Ishikawa (cell line): Measurements from ENCODE around the gene TIFAB.

Source experiments
- CEBPB ChIP-seq: IDR thresholded peaks from 2 replicates; pipeline ENCODE4 v1.6.1; 2012
- CREB1 ChIP-seq: IDR thresholded peaks from 2 replicates; pipeline ENCODE4 v1.6.1; 2012; ENCODE audit warnings: low read depth
- EGR1 ChIP-seq: IDR thresholded peaks from 2 replicates; pipeline ENCODE4 v1.6.1; 2012
- EP300 ChIP-seq: IDR thresholded peaks from 2 replicates; pipeline ENCODE4 v1.6.1; 2012; ENCODE audit warnings: borderline replicate concordance
- FOXM1 ChIP-seq: IDR thresholded peaks from 2 replicates; pipeline ENCODE4 v1.6.1; 2012; ENCODE audit warnings: low read depth, borderline replicate concordance
- NFIC ChIP-seq: IDR thresholded peaks from 2 replicates; pipeline ENCODE4 v1.6.1; 2012
- RAD21 ChIP-seq: IDR thresholded peaks from 2 replicates; pipeline ENCODE4 v1.6.1; 2012; ENCODE audit warnings: low read depth
- TAF1 ChIP-seq: IDR thresholded peaks from 2 replicates; pipeline ENCODE4 v1.6.1; 2012; ENCODE audit warnings: low read depth, mild to moderate bottlenecking
- TCF12 ChIP-seq: IDR thresholded peaks from 2 replicates; pipeline ENCODE4 v1.6.1; 2012; ENCODE audit warnings: low read depth
- TEAD4 ChIP-seq: IDR thresholded peaks from 2 replicates; pipeline ENCODE4 v1.6.1; 2012
- YY1 ChIP-seq: IDR thresholded peaks from 2 replicates; pipeline ENCODE4 v1.6.1; 2012; ENCODE audit warnings: low read depth
- TF ChIP-seq, protein P1 (sequence below): IDR thresholded peaks from 2 replicates; pipeline ENCODE4 v1.6.1; 2012; ENCODE audit warnings: low read depth, mild to moderate bottlenecking
- TF ChIP-seq, protein P2 (sequence below): IDR thresholded peaks from 2 replicates; pipeline ENCODE4 v1.6.1; 2012
- TF ChIP-seq, protein P3 (sequence below): IDR thresholded peaks from 2 replicates; pipeline ENCODE4 v1.6.1; 2012

DNA sequence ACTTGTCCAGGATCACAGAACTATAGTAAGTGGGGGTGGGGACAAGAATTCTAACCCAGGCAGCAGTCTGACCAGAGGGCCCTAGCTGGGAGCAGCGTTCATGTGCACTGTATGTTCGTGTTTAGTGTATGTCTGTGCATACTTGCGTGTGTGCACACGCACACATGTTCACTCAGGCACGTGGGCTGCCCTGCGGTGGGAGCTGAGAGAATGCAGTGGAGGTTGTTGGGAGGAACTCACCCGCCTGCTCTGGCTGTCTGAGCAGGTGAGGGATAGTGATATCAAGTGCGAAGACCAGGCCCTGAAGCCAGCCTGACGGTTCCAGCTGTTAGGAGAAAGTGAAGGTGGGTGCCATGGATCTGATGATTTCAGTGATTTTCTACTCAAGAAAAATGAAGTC is 5.9 kb downstream of the TIFAB start:
- no peak for TF ChIP-seq TAF1
- TF ChIP-seq, protein P1, sequence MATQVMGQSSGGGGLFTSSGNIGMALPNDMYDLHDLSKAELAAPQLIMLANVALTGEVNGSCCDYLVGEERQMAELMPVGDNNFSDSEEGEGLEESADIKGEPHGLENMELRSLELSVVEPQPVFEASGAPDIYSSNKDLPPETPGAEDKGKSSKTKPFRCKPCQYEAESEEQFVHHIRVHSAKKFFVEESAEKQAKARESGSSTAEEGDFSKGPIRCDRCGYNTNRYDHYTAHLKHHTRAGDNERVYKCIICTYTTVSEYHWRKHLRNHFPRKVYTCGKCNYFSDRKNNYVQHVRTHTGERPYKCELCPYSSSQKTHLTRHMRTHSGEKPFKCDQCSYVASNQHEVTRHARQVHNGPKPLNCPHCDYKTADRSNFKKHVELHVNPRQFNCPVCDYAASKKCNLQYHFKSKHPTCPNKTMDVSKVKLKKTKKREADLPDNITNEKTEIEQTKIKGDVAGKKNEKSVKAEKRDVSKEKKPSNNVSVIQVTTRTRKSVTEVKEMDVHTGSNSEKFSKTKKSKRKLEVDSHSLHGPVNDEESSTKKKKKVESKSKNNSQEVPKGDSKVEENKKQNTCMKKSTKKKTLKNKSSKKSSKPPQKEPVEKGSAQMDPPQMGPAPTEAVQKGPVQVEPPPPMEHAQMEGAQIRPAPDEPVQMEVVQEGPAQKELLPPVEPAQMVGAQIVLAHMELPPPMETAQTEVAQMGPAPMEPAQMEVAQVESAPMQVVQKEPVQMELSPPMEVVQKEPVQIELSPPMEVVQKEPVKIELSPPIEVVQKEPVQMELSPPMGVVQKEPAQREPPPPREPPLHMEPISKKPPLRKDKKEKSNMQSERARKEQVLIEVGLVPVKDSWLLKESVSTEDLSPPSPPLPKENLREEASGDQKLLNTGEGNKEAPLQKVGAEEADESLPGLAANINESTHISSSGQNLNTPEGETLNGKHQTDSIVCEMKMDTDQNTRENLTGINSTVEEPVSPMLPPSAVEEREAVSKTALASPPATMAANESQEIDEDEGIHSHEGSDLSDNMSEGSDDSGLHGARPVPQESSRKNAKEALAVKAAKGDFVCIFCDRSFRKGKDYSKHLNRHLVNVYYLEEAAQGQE, result no peak
- no peak for TF ChIP-seq FOXM1
- no peak for TF ChIP-seq NFIC
- no peak for TF ChIP-seq YY1
- TF ChIP-seq, protein P2, sequence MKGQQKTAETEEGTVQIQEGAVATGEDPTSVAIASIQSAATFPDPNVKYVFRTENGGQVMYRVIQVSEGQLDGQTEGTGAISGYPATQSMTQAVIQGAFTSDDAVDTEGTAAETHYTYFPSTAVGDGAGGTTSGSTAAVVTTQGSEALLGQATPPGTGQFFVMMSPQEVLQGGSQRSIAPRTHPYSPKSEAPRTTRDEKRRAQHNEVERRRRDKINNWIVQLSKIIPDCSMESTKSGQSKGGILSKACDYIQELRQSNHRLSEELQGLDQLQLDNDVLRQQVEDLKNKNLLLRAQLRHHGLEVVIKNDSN, result no peak
- TF ChIP-seq EP300, result no peak
- no peak for TF ChIP-seq EGR1
- TF ChIP-seq CREB1, result no peak
- TF ChIP-seq, protein P3, sequence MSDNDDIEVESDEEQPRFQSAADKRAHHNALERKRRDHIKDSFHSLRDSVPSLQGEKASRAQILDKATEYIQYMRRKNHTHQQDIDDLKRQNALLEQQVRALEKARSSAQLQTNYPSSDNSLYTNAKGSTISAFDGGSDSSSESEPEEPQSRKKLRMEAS, result no peak
- no peak for TF ChIP-seq TCF12
- no peak for TF ChIP-seq RAD21
- no peak for TF ChIP-seq TEAD4
- no peak for TF ChIP-seq CEBPB
